Glomerular visceral epithelial cell (primary cell): Measurements from ENCODE around the gene GGA3.
A peak's percentile ranks its signal among the peaks of the same experiment; 100 is the strongest.
"Not testable (repeated sequence)": the region's sequence is repeated elsewhere in the genome, so short reads cannot be mapped to it uniquely, and the experiment has no call there.

ENCODE experiments used
- DNase-seq: peaks from one replicate; pipeline ENCODE4 v3.0.0-alpha.2; 2016; ENCODE audit errors: extremely low spot score

GGA3 gene

GRCh38 chr17:75271955-75272847, 10.8 kb upstream of the GGA3 start:
- no peak for DNase-seq

- DNase-seq: peak; percentile 83
Observed at GRCh38 chr17:75271233-75271954, 10.0 kb upstream of the GGA3 start.

- DNase-seq: no peak
Observed at GRCh38 chr17:75270966-75271232, 9.5 kb upstream of the GGA3 start, which contains the start of gene MIF4GD. Gene MIF4GD (minus strand): TSS chr17:75271231. CDS start chr17:75270195, 1,036 bp downstream.

- DNase-seq: peak; percentile 75
Observed at GRCh38 chr17:75270218-75270965, 9.0 kb upstream of the GGA3 start.

- no peak for DNase-seq
Observed at GRCh38 chr17:75269844-75270217, 8.4 kb upstream of the GGA3 start.

GRCh38 chr17:75267411-75268232, 6.2 kb upstream of the GGA3 start:
- no peak for DNase-seq

GRCh38 chr17:75267153-75267410, 5.7 kb upstream of the GGA3 start:
- DNase-seq: no peak

GRCh38 chr17:75266316-75267152, 5.1 kb upstream of the GGA3 start:
- no peak for DNase-seq

GRCh38 chr17:75265614-75266315, 4.4 kb upstream of the GGA3 start:
- no peak for DNase-seq

GRCh38 chr17:75263055-75263454, 1.6 kb upstream of the GGA3 start:
- DNase-seq: no peak

- DNase-seq: no peak
Observed at GRCh38 chr17:75262112-75262606, 753 bp upstream of the GGA3 start.

- DNase-seq: peak; percentile 35
Observed at GRCh38 chr17:75260641-75261335, 618 bp downstream of the GGA3 start.

- DNase-seq: not testable (repeated sequence)
Observed at GRCh38 chr17:75257228-75257627, 4.2 kb downstream of the GGA3 start.

GRCh38 chr17:75255954-75256698, 5.3 kb downstream of the GGA3 start:
- not testable (repeated sequence) for DNase-seq

- DNase-seq: no peak
Observed at GRCh38 chr17:75252039-75252816, 9.2 kb downstream of the GGA3 start.

- no peak for DNase-seq
Observed at GRCh38 chr17:75250009-75250471, 11.4 kb downstream of the GGA3 start.

- DNase-seq: no peak
Observed at GRCh38 chr17:75249564-75249963, 11.8 kb downstream of the GGA3 start.

GRCh38 chr17:75246404-75246803, 15.0 kb downstream of the GGA3 start:
- no peak for DNase-seq
